ENCODE measurements around the gene NRBF2.
A peak's percentile ranks its signal among the peaks of the same experiment; 100 is the strongest.
"Not testable (repeated sequence)": the region's sequence is repeated elsewhere in the genome, so short reads cannot be mapped to it uniquely, and the experiment has no call there.

NRBF2 gene

DNA sequence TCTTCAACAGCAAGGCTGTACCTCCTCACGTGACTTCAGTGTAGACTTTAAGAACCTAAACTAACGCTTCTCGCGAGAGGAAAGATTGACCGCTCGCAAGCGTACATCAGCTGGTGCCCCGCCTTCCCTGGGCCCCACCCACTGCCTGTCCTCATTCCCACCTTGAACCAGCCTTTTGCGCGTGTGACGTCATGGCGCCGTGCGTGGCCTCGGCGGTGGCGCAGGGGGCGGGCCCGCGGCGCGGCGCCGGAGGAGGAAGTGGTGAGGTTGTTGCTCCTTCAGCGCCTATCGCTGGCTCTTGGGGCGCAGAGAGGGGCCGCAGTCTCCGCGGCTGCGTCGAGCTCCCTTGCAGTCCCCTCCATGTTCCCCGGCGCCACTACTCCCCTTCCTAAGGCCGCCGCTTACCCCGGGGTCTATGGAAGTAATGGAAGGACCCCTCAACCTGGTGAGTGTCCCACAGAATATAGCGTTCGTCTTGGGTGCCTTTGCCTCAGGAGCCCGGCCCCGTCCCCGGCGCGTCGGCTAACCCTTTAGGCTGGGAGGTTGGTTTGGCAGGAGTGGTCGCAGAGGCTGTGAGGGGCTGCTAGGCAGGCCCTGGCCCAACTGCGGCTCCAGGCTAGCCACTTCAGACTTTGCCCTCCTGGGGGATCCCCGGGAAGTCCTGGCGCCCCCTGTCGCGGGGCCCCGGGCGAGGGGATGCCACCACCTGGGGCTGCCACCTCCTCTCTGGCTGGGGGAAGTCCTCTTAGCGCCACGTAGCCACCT is at the start of gene NRBF2:
NRBF2 (plus strand) TSS at position 273 of the 765 bp plus-strand sequence; CDS start at position 416, 143 bp downstream.
- TF ChIP-seq CTCF (IDR thresholded peaks at IDR 0.05; ENCODE audit: insufficient read depth, low read length, poor library complexity, severe bottlenecking), result peak; percentile 41
- DNase-seq (ENCODE audit: extremely low read depth, insufficient read length), result peak; percentile 99
- no peaks in the 10 kb centered on the region for H3K27me3 ChIP-seq (replicated peaks; ENCODE audit: control insufficient read depth, insufficient read depth, low read length)

GRCh38 chr10:63083406-63083805 is 49.7 kb upstream of the NRBF2 start:
- DNase-seq (ENCODE audit: extremely low read depth, insufficient read length); H3K4me3 ChIP-seq (replicated peaks; ENCODE audit: low read depth, low read length); H3K36me3 ChIP-seq (ENCODE audit: control insufficient read depth, insufficient read depth, low read length); H3K27me3 ChIP-seq (replicated peaks; ENCODE audit: control insufficient read depth, insufficient read depth, low read length): not testable (repeated sequence)

More for the DNA sequence above, at the start of gene NRBF2:
- peak within 1 kb of the TSS; percentile 72 for H3K4me3 ChIP-seq (replicated peaks; ENCODE audit: low read depth, low read length)
- H3K36me3 ChIP-seq (ENCODE audit: control insufficient read depth, insufficient read depth, low read length), result no peaks in the 10 kb centered on the region

DNA sequence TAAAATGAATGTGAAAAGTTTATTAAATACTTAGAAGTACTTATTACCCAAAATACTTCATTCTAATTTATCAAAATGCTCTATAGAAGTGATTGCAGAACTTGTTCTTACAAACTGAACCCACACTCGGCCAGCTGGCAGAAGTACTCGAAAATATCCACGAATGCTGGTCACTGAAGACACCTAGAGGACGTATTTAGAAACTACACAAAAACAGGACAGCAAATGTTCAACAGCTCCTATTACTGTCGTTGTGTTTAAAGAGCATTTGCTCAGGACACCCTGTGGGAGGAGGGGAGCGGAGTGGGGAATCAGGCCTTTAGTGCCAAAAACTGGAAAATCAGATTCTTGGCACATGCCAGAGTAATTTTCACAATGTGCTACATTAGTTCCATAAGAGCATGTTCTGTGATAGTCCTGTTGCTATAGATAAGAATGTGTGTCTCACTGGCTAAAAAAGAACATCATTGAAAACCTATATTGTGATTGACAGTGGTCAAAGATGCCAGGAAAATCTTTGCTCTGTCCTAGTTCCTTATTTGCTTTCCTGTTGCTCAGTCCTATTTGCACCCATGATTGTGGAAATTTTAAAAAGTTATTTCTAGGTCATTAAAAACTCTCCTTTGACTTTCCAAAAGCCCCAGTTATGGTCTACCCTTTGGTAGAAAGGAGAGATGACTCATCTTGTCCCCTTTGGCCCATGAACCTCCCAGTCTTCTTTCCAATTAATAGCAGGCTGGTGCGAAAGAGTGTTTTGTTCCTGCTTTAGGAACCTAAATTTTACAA is 49.0 kb upstream of the NRBF2 start:
- TF ChIP-seq CTCF (IDR thresholded peaks at IDR 0.05; ENCODE audit: insufficient read depth, low read length, poor library complexity, severe bottlenecking), result peak; percentile 48
- Histone ChIP-seq H3K4me3 (replicated peaks; ENCODE audit: low read depth, low read length) (no peak overlapping the region), H3K27me3 (replicated peaks; ENCODE audit: control insufficient read depth, insufficient read depth, low read length) (no peaks in the 10 kb centered on the region), H3K36me3 (ENCODE audit: control insufficient read depth, insufficient read depth, low read length) (no peaks in the 10 kb centered on the region)
- peak; percentile 8 for DNase-seq (ENCODE audit: extremely low read depth, insufficient read length)

DNA sequence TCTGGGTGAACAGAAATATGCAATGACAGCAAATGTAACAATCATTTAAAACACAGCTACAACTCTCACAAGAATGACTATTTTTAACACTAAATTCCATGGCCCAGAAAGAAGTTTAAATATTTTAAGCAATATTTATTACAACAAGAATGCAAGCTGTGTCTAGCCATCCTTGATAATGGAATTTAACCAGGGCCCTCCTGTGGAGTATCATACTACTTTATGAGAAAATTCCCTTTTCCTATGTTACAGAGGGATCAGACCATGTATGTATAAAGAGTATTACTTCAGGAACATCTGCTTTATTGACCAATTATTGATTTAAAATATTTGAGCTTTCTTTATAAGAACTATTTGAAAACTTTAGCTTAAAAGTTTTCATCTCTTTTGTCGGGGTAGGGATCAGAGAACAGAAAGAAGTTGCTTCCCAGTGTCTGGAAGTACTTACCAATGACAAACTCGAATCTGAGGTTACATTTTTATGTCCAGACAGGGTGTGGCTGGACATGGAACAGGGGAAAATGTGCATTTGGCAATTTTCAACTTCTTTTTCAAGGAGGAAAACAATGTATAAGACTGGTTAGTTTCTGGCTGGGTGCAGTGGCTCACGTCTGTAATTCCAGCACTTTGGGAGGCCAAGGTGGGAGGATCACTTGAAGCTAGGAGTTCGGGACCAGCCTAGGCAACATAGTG is 48.3 kb upstream of the NRBF2 start:
- DNase-seq (ENCODE audit: extremely low read depth, insufficient read length), result no peak
- no peaks in the 10 kb centered on the region for H3K36me3 ChIP-seq (ENCODE audit: control insufficient read depth, insufficient read depth, low read length)
- no peak overlapping the region for H3K4me3 ChIP-seq (replicated peaks; ENCODE audit: low read depth, low read length)
- no peaks in the 10 kb centered on the region for H3K27me3 ChIP-seq (replicated peaks; ENCODE audit: control insufficient read depth, insufficient read depth, low read length)
- TF ChIP-seq CTCF (IDR thresholded peaks at IDR 0.05; ENCODE audit: insufficient read depth, low read length, poor library complexity, severe bottlenecking), result no peak

- Histone ChIP-seq H3K27me3 (replicated peaks; ENCODE audit: control insufficient read depth, insufficient read depth, low read length) (no peaks in the 10 kb centered on the region), H3K4me3 (replicated peaks; ENCODE audit: low read depth, low read length) (no peak overlapping the region), H3K36me3 (ENCODE audit: control insufficient read depth, insufficient read depth, low read length) (no peaks in the 10 kb centered on the region)
- no peak for TF ChIP-seq CTCF (IDR thresholded peaks at IDR 0.05; ENCODE audit: insufficient read depth, low read length, poor library complexity, severe bottlenecking)
- DNase-seq (ENCODE audit: extremely low read depth, insufficient read length), result no peak
Observed at GRCh38 chr10:63093227-63093626, 39.9 kb upstream of the NRBF2 start.

- H3K36me3 ChIP-seq (ENCODE audit: control insufficient read depth, insufficient read depth, low read length), result no peaks in the 10 kb centered on the region
- no peak overlapping the region for H3K4me3 ChIP-seq (replicated peaks; ENCODE audit: low read depth, low read length)
- DNase-seq (ENCODE audit: extremely low read depth, insufficient read length), result no peak
- no peaks in the 10 kb centered on the region for H3K27me3 ChIP-seq (replicated peaks; ENCODE audit: control insufficient read depth, insufficient read depth, low read length)
- TF ChIP-seq CTCF (IDR thresholded peaks at IDR 0.05; ENCODE audit: insufficient read depth, low read length, poor library complexity, severe bottlenecking), result no peak
Observed at GRCh38 chr10:63094405-63094804, 38.7 kb upstream of the NRBF2 start.

All from GM06990 (cell line).